K562 (cell line): Measurements from ENCODE around the gene AMMECR1. TPM values are rescaled to one million over a fixed set of nuclear protein-coding genes. Genes with fewer than 3 reads are reported as not detected.

Experiments
- CBFA2T3 ChIP-seq: fragments of 450-650 bp; IDR thresholded peaks from 2 replicates; pipeline ENCODE4 v1.6.1; 2017
- CC2D1A ChIP-seq: fragments of 450-650 bp; IDR thresholded peaks from 2 replicates; pipeline ENCODE4 v1.6.1; 2017; ENCODE audit warnings: mild to moderate bottlenecking
- CTCFL ChIP-seq: IDR thresholded peaks from 2 replicates; pipeline ENCODE4 v1.6.1; 2011; ENCODE audit warnings: borderline replicate concordance, low read depth, mild to moderate bottlenecking, moderate library complexity, low read length; ENCODE audit not compliant: insufficient read depth, poor library complexity, severe bottlenecking
- ELF1 ChIP-seq: fragments of 200-800 bp; sonication (Bioruptor generic); IDR thresholded peaks from 2 replicates; pipeline ENCODE4 v1.6.1; 2016; ENCODE audit warnings: missing genetic modification characterization, missing compliant biosample characterization
- EP300 ChIP-seq: IDR thresholded peaks from 2 replicates; pipeline ENCODE4 v1.6.1; 2012; ENCODE audit warnings: low read length, improper control_type of control experiment
- HDAC1 ChIP-seq, 2 experiments: fragments of 450-650 bp; IDR thresholded peaks; 2 replicates each; pipeline ENCODE4 v1.6.1; 2016 to 2017; ENCODE audit warnings: inconsistent platforms in 1 of 2, mild to moderate bottlenecking in 1 of 2, moderate library complexity in 1 of 2
- KDM1A ChIP-seq, 2 experiments: fragments of 450-650 bp; IDR thresholded peaks; 2 replicates each; pipeline ENCODE4 v1.6.1; 2016; ENCODE audit warnings: mild to moderate bottlenecking in 2 of 2
- L3MBTL2 ChIP-seq: fragments of 450-650 bp; IDR thresholded peaks from 2 replicates; pipeline ENCODE4 v1.6.1; 2016; ENCODE audit warnings: mild to moderate bottlenecking, moderate library complexity
- MEF2D ChIP-seq: conservative IDR thresholded peaks from 2 replicates; pipeline ENCODE4 v1.6.1; 2016; ENCODE audit warnings: low read depth, missing genetic modification characterization, missing compliant biosample characterization
- MEIS2 ChIP-seq: fragments of 450-650 bp; IDR thresholded peaks from 2 replicates; pipeline ENCODE4 v1.6.1; 2014; ENCODE audit warnings: mild to moderate bottlenecking; ENCODE audit not compliant: partially characterized antibody
- MLLT1 ChIP-seq, 2 experiments: fragments of 450-650 bp; IDR thresholded peaks; 2 replicates each; pipeline ENCODE4 v1.6.1; 2016
- RBM39 ChIP-seq: fragments of 200-400 bp; formaldehyde crosslinking; optimal IDR thresholded peaks from 2 replicates; pipeline ENCODE3; 2018; ENCODE audit warnings: low read depth, low read length
- SMARCA5 ChIP-seq: fragments of 450-650 bp; IDR thresholded peaks from 2 replicates; pipeline ENCODE4 v1.6.1; 2016
- VEZF1 ChIP-seq: fragments of 200-800 bp; sonication (Bioruptor generic); IDR thresholded peaks from 2 replicates; pipeline ENCODE4 v1.6.1; 2017; ENCODE audit warnings: missing genetic modification characterization, missing compliant biosample characterization
- ZEB2 ChIP-seq: fragments of 450-650 bp; IDR thresholded peaks from 2 replicates; pipeline ENCODE4 v1.6.1; 2016
- polyA plus RNA-seq, 8 experiments: library from polyadenylated mRNA; depleted of rRNA in 4 of 8; stranded (reverse) in 5 of 8; unstranded in 3 of 8; fragments of >200 nt; fragmentation: Nextera tagmentation in 2 of 8; fragmentation: Illumina TruSeq in 1 of 8; extraction: Ambion mirVana in 2 of 8; extraction: Trizol in 1 of 8; gene quantifications; 2 replicates each; pipeline versions ENCODE4 v1.2.1 to v1.2.3, GENCODE V29; 2011 to 2014; ENCODE audit warnings: inconsistent platforms in 1 of 8, missing spikeins in 1 of 8
- total RNA-seq, 7 experiments: library from RNA; depleted of rRNA in 6 of 7; stranded (reverse); fragments of >200 nt in 6 of 7; fragmentation: Illumina TruSeq in 2 of 7; extraction: Trizol in 2 of 7; gene quantifications; 2 replicates each; pipeline versions ENCODE4 v1.2.1 to v1.2.3, GENCODE V29; 2011 to 2021; ENCODE audit warnings: low replicate concordance in 1 of 7
- TF ChIP-seq, protein P1 (sequence below): fragments of 250-450 bp; sonication (Bioruptor Pico); IDR thresholded peaks from 2 replicates; pipeline ENCODE4 v1.4.0; 2020; ENCODE audit warnings: mild to moderate bottlenecking, moderate library complexity, borderline replicate concordance
- TF ChIP-seq, protein P2 (sequence below), 2 experiments: IDR thresholded peaks in 1 of 2; conservative IDR thresholded peaks in 1 of 2; 2 replicates each; pipeline ENCODE4 v1.6.1; 2016; ENCODE audit warnings: low read depth in 2 of 2, mild to moderate bottlenecking in 1 of 2, missing compliant biosample characterization in 1 of 2, missing genetic modification characterization in 1 of 2, moderate library complexity in 1 of 2

The AMMECR1 gene
- total and polyA plus RNA-seq, 9 of the 15 experiments (the other 6 are each of a cell fraction or from before 2014, with no cell fraction given) = 13.9 to 36.7 (median 23.6) TPM

GRCh38 chrX:110159235-110159634, 158.7 kb downstream of the AMMECR1 start (continued):
- 0 out of 4 replicates have a peak, but pooled peaks of 1 of the 2 experiments have one; percentile 26 for TF ChIP-seq HDAC1 (IDR thresholded peaks at IDR 0.05)
- TF ChIP-seq, protein P1, sequence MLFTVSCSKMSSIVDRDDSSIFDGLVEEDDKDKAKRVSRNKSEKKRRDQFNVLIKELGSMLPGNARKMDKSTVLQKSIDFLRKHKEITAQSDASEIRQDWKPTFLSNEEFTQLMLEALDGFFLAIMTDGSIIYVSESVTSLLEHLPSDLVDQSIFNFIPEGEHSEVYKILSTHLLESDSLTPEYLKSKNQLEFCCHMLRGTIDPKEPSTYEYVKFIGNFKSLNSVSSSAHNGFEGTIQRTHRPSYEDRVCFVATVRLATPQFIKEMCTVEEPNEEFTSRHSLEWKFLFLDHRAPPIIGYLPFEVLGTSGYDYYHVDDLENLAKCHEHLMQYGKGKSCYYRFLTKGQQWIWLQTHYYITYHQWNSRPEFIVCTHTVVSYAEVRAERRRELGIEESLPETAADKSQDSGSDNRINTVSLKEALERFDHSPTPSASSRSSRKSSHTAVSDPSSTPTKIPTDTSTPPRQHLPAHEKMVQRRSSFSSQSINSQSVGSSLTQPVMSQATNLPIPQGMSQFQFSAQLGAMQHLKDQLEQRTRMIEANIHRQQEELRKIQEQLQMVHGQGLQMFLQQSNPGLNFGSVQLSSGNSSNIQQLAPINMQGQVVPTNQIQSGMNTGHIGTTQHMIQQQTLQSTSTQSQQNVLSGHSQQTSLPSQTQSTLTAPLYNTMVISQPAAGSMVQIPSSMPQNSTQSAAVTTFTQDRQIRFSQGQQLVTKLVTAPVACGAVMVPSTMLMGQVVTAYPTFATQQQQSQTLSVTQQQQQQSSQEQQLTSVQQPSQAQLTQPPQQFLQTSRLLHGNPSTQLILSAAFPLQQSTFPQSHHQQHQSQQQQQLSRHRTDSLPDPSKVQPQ = no peak
- no peak for TF ChIP-seq ELF1 (tag)
- TF ChIP-seq MEIS2 = peak; percentile 91
- TF ChIP-seq MEF2D (tag) = no peak
- TF ChIP-seq KDM1A (IDR thresholded peaks at IDR 0.05) = peak in 1 of 2 experiments; percentile 34; a peak in 1 of 4 replicates
- TF ChIP-seq CBFA2T3 = 0 out of 2 replicates have a peak, but pooled peaks have one; percentile 18
- no peak for TF ChIP-seq CTCFL
- no peak for TF ChIP-seq SMARCA5
- TF ChIP-seq CC2D1A = no peak
- TF ChIP-seq ZEB2 = peak; percentile 72
- TF ChIP-seq RBM39 = no peak
- 0 out of 2 replicates have a peak, but pooled peaks have one; percentile 23 for TF ChIP-seq EP300
- no peak for TF ChIP-seq VEZF1 (CRISPR knock-in tag)
- TF ChIP-seq, protein P2, sequence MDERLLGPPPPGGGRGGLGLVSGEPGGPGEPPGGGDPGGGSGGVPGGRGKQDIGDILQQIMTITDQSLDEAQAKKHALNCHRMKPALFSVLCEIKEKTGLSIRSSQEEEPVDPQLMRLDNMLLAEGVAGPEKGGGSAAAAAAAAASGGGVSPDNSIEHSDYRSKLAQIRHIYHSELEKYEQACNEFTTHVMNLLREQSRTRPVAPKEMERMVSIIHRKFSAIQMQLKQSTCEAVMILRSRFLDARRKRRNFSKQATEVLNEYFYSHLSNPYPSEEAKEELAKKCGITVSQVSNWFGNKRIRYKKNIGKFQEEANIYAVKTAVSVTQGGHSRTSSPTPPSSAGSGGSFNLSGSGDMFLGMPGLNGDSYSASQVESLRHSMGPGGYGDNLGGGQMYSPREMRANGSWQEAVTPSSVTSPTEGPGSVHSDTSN (CRISPR knock-in tag; IDR thresholded peaks at IDR 0.05; ENCODE audit: low read depth) = no peak
- TF ChIP-seq, protein P2 (tag; conservative IDR thresholded peaks at IDR 0.05; ENCODE audit: low read depth) = peak; percentile 46
- TF ChIP-seq L3MBTL2 = 0 out of 2 replicates have a peak, but pooled peaks have one; percentile 19
- peak in 1 of 2 experiments; percentile 92; a peak in 2 of 4 replicates for TF ChIP-seq MLLT1 (IDR thresholded peaks at IDR 0.05)
